Chondrocyte (in vitro differentiated cells): ENCODE results near the gene ZRSR2. TPM values are rescaled to one million over a fixed set of nuclear protein-coding genes. Genes with fewer than 3 reads are reported as not detected.

ENCODE experiments used
- DNase-seq: peaks from one replicate; pipeline ENCODE4 v3.0.0; 2021; ENCODE audit warnings: mixed read lengths, low spot score
- H3K27ac Mint-ChIP-seq: one replicate; pipeline ENCODE4 v1.8.0; 2021; ENCODE audit warnings: mild to moderate bottlenecking, moderate library complexity, mixed read lengths; ENCODE audit not compliant: unreplicated experiment
- H3K27me3 Mint-ChIP-seq: 2 replicates; pipeline ENCODE4 v1.8.0; 2021; ENCODE audit warnings: low read depth, mixed read lengths
- H3K36me3 Mint-ChIP-seq: 2 replicates; pipeline ENCODE4 v1.8.0; 2021; ENCODE audit warnings: low read depth, mixed read lengths
- H3K4me1 Mint-ChIP-seq: 2 replicates; pipeline ENCODE4 v1.8.0; 2021; ENCODE audit warnings: low read depth, mild to moderate bottlenecking, mixed read lengths
- H3K4me3 Mint-ChIP-seq: one replicate; pipeline ENCODE4 v1.8.0; 2021; ENCODE audit warnings: mild to moderate bottlenecking, moderate library complexity, mixed read lengths; ENCODE audit not compliant: unreplicated experiment
- H3K9me3 Mint-ChIP-seq: 2 replicates; pipeline ENCODE4 v1.8.0; 2021; ENCODE audit warnings: low read depth, mixed read lengths
- CTCF ChIP-seq: fragments of 200-600 bp; sonication (generic); IDR thresholded peaks from 2 replicates; pipeline ENCODE4 v1.5.0; 2021; ENCODE audit warnings: antibody characterized with exemption, mild to moderate bottlenecking, moderate library complexity
- total RNA-seq: library from RNA; stranded (reverse); gene quantifications from 3 replicates; pipeline ENCODE4 v1.2.1, GENCODE V29; 2021

Gene ZRSR2
- total RNA-seq, 1 donor from 2014 or later = 13.9 TPM

- Mint-ChIP-seq H3K27ac (no peak overlapping the region), H3K4me3 (no peak overlapping the region), H3K4me1 (peaks cover 27% of the 10 kb centered on the region), H3K9me3 (no peaks in the 10 kb centered on the region), H3K36me3 (peaks cover 4% of the 10 kb centered on the region), H3K27me3 (no peaks in the 10 kb centered on the region)
- DNase-seq = no peak
- no peak for TF ChIP-seq CTCF
These were observed 41.4 kb upstream of the ZRSR2 start for GRCh38 chrX:15748841-15749240.

GRCh38 chrX:15749642-15750610, 40.4 kb upstream of the ZRSR2 start:
- no peak for TF ChIP-seq CTCF
- no peak for DNase-seq
- Mint-ChIP-seq H3K4me1 (peaks cover 27% of the 10 kb centered on the region), H3K27me3 (no peaks in the 10 kb centered on the region), H3K27ac (peak overlapping the region; percentile 93), H3K4me3 (no peak overlapping the region), H3K9me3 (no peaks in the 10 kb centered on the region), H3K36me3 (no peaks in the 10 kb centered on the region)

GRCh38 chrX:15750611-15751154, 39.6 kb upstream of the ZRSR2 start:
- no peak for DNase-seq
- Mint-ChIP-seq H3K4me1 (peaks cover 25% of the 10 kb centered on the region), H3K9me3 (no peaks in the 10 kb centered on the region), H3K4me3 (no peak overlapping the region), H3K27me3 (no peaks in the 10 kb centered on the region), H3K36me3 (no peaks in the 10 kb centered on the region), H3K27ac (peak overlapping the region; percentile 93)
- TF ChIP-seq CTCF = peak; percentile 5

GRCh38 chrX:15751155-15751819, 39.0 kb upstream of the ZRSR2 start:
- Mint-ChIP-seq H3K4me1 (peaks cover 25% of the 10 kb centered on the region), H3K27me3 (no peaks in the 10 kb centered on the region), H3K4me3 (no peak overlapping the region), H3K27ac (peak overlapping the region; percentile 93), H3K9me3 (no peaks in the 10 kb centered on the region), H3K36me3 (no peaks in the 10 kb centered on the region)
- no peak for TF ChIP-seq CTCF
- no peak for DNase-seq

- no peak for TF ChIP-seq CTCF
- no peak for DNase-seq
- Mint-ChIP-seq H3K36me3 (no peaks in the 10 kb centered on the region), H3K4me3 (no peak overlapping the region), H3K9me3 (no peaks in the 10 kb centered on the region), H3K27ac (no peak overlapping the region), H3K4me1 (peaks cover 20% of the 10 kb centered on the region), H3K27me3 (no peaks in the 10 kb centered on the region)
These were observed 35.2 kb upstream of the ZRSR2 start for GRCh38 chrX:15755091-15755490.
